Breast epithelium (tissue), 3 donors: Measurements from ENCODE around the gene PNLIP.

ENCODE experiments used
- POLR2A ChIP-seq: fragments of 450-650 bp; IDR thresholded peaks from one replicate; pipeline ENCODE4 v1.6.1; 2016; ENCODE audit warnings: antibody characterized with exemption, mild to moderate bottlenecking, moderate library complexity
- POLR2AphosphoS5 ChIP-seq, 3 donors: sonication (generic); formaldehyde crosslinking; IDR thresholded peaks; one replicate each; pipeline ENCODE4 v1.6.1; 2017; ENCODE audit warnings: antibody characterized with exemption in 3 of 3

DNA sequence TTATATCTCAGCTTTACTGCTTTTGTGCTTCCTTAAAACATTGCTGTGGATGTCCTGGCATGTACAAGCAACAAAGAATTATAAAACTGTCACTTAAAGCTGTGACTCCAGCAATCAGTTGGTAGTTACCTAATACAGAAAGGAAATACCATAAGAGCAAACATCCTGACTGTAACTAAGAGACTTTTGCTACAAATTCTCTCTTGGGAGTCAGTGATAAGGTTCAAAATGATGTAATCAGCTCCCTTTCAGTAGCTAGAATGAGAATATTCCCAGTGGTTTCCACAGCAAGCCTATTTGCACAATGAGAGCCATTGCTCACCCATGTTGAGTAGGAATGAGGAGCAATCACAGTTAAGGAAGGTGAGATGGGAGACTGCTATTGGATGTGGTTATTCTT, 52.6 kb downstream of the PNLIP start:
- TF ChIP-seq POLR2A (no peak), POLR2AphosphoS5 (IDR thresholded peaks at IDR 0.05) (no peak)
